ENCODE measurements around the gene CYP2C9. TPM values are rescaled to one million over a fixed set of nuclear protein-coding genes. Genes with fewer than 3 reads are reported as not detected.

The CYP2C9 gene
- total and polyA plus RNA-seq, 10 of the 15 experiments (the other 5 are each of a cell fraction or from before 2014, with no cell fraction given), result 0.04 to 0.23 (median 0.06) TPM; not detected in 7

Small RNA genes lying within 50 kb of the gene (small RNA-seq; reads per million reads assigned to genes)
- not detected for gene CYP2C60P

Other genes with a start within 250 kb of the CYP2C9 start
- not detected in 2 replicates for gene CYP2C19, start 176.0 kb upstream of the CYP2C9 start, total RNA-seq (2014; rRNA removed)
- not detected in 2 replicates for gene CYP2C19, start 176.0 kb upstream of the CYP2C9 start, total RNA-seq (2014; rRNA removed; fragmentation: Illumina TruSeq; extraction: Trizol)
- 0.11 TPM in 1 of 2 replicates, not detected in the other for gene CYP2C19, start 176.0 kb upstream of the CYP2C9 start, total RNA-seq (2021)
- not detected in 2 replicates for gene CYP2C19, start 176.0 kb upstream of the CYP2C9 start, polyA plus RNA-seq (2011; rRNA removed)
- not detected in 2 replicates for gene CYP2C19, start 176.0 kb upstream of the CYP2C9 start, polyA plus RNA-seq (2014; fragmentation: Illumina TruSeq; extraction: Trizol)
- gene CYP2C19, start 176.0 kb upstream of the CYP2C9 start, polyA plus RNA-seq (2014; fragmentation: Nextera tagmentation; extraction: Ambion mirVana), result not detected
- not detected in 2 replicates for gene CYP2C19, start 176.0 kb upstream of the CYP2C9 start, polyA plus RNA-seq (2014; rRNA removed)
- not detected for gene CYP2C19, start 176.0 kb upstream of the CYP2C9 start, polyA plus RNA-seq (2016; fragmentation: Nextera tagmentation; extraction: Ambion mirVana)
- gene CYP2C8, start 130.8 kb downstream of the CYP2C9 start, total RNA-seq (2014; rRNA removed), result 0.38 and 0.40 TPM in 2 replicates
- gene CYP2C8, start 130.8 kb downstream of the CYP2C9 start, total RNA-seq (2014; rRNA removed; fragmentation: Illumina TruSeq; extraction: Trizol), result 0.18 and 0.36 TPM in 2 replicates
- 0.58 and 0.82 TPM in 2 replicates for gene CYP2C8, start 130.8 kb downstream of the CYP2C9 start, total RNA-seq (2021)
- gene CYP2C8, start 130.8 kb downstream of the CYP2C9 start, polyA plus RNA-seq (2011; rRNA removed), result 0.13 and 0.18 TPM in 2 replicates
- gene CYP2C8, start 130.8 kb downstream of the CYP2C9 start, polyA plus RNA-seq (2014; fragmentation: Illumina TruSeq; extraction: Trizol), result 0.36 and 0.51 TPM in 2 replicates
- under 1 TPM; 0.10 to 0.13 TPM for gene CYP2C8, start 130.8 kb downstream of the CYP2C9 start, polyA plus RNA-seq (2014; fragmentation: Nextera tagmentation; extraction: Ambion mirVana)
- 0.36 and 0.41 TPM in 2 replicates for gene CYP2C8, start 130.8 kb downstream of the CYP2C9 start, polyA plus RNA-seq (2014; rRNA removed)
- gene CYP2C8, start 130.8 kb downstream of the CYP2C9 start, polyA plus RNA-seq (2016; fragmentation: Nextera tagmentation; extraction: Ambion mirVana), result not detected